GM23248 (cell line): Measurements from ENCODE around the gene MBIP. TPM values are rescaled to one million over a fixed set of nuclear protein-coding genes. Genes with fewer than 3 reads are reported as not detected.
A peak's percentile ranks its signal among the peaks of the same experiment; 100 is the strongest.

Experiments
- DNase-seq: peaks from one replicate; pipeline ENCODE4 v3.0.0-alpha.2; 2015
- H2AFZ ChIP-seq: fragments of 200-600 bp; sonication (generic); 2 replicates; pipeline ENCODE4 v1.6.1; 2016; ENCODE audit warnings: antibody characterized with exemption
- H3F3A ChIP-seq: fragments of 200-600 bp; sonication (generic); 2 replicates; pipeline ENCODE4 v1.6.1; 2016; ENCODE audit warnings: mild to moderate bottlenecking, antibody characterized with exemption, mixed run types; ENCODE audit not compliant: insufficient read depth
- H3K27ac ChIP-seq: fragments of 200-600 bp; sonication (generic); 2 replicates; pipeline ENCODE4 v1.5.1; 2016; ENCODE audit warnings: mild to moderate bottlenecking
- H3K27me3 ChIP-seq: fragments of 200-600 bp; sonication (generic); replicated peaks from 2 replicates; pipeline ENCODE4 v1.6.1; 2016; ENCODE audit warnings: mild to moderate bottlenecking; ENCODE audit not compliant: insufficient read depth
- H3K36me3 ChIP-seq: fragments of 200-600 bp; sonication (generic); 2 replicates; pipeline ENCODE4 v1.6.1; 2016; ENCODE audit warnings: low read depth, mild to moderate bottlenecking
- H3K4me1 ChIP-seq: fragments of 200-600 bp; sonication (generic); 2 replicates; pipeline ENCODE4 v1.6.1; 2016; ENCODE audit warnings: mild to moderate bottlenecking; ENCODE audit not compliant: insufficient read depth
- H3K4me2 ChIP-seq: fragments of 200-600 bp; sonication (generic); one replicate; pipeline ENCODE4 v1.6.1; 2016; ENCODE audit warnings: mild to moderate bottlenecking; ENCODE audit not compliant: unreplicated experiment
- H3K4me3 ChIP-seq: fragments of 200-600 bp; sonication (generic); 2 replicates; pipeline ENCODE4 v1.5.1; 2016; ENCODE audit warnings: mild to moderate bottlenecking
- H3K79me2 ChIP-seq: fragments of 200-600 bp; sonication (generic); 2 replicates; pipeline ENCODE4 v1.6.1; 2016; ENCODE audit warnings: mild to moderate bottlenecking; ENCODE audit not compliant: insufficient read depth
- H3K9ac ChIP-seq: fragments of 200-600 bp; sonication (generic); 2 replicates; pipeline ENCODE4 v1.6.1; 2016; ENCODE audit warnings: mild to moderate bottlenecking
- H3K9me2 ChIP-seq: fragments of 200-600 bp; sonication (generic); 2 replicates; pipeline ENCODE4 v1.6.1; 2016; ENCODE audit warnings: mixed run types, mild to moderate bottlenecking, moderate library complexity; ENCODE audit not compliant: insufficient read depth
- H3K9me3 ChIP-seq: fragments of 200-600 bp; sonication (generic); one replicate; pipeline ENCODE4 v1.6.1; 2017; ENCODE audit warnings: low read depth
- H4K20me1 ChIP-seq: fragments of 200-600 bp; sonication (generic); 2 replicates; pipeline ENCODE4 v1.6.0; 2016; ENCODE audit not compliant: insufficient read depth
- EZH2 ChIP-seq: fragments of 200-600 bp; sonication (generic); IDR thresholded peaks from 2 replicates; pipeline ENCODE4 v1.6.1; 2018; ENCODE audit warnings: antibody characterized with exemption, mild to moderate bottlenecking; ENCODE audit not compliant: insufficient read depth, poor library complexity, severe bottlenecking
- EZH2phosphoT487 ChIP-seq: fragments of 200-600 bp; sonication (generic); IDR thresholded peaks from 2 replicates; pipeline ENCODE4 v1.6.1; 2018; ENCODE audit warnings: antibody characterized with exemption, moderate library complexity, mild to moderate bottlenecking, low read depth; ENCODE audit not compliant: insufficient read depth
- WGBS, 2 experiments: methylation state at CpG; one replicate each; pipeline ENCODE4 v1.1.6; 2015 to 2017; ENCODE audit warnings: low lambda C conversion rate in 2 of 2, low coverage in 1 of 2; ENCODE audit errors: missing lambda C conversion rate in 2 of 2; 5-methylcytosine and 5-hydroxymethylcytosine counted together
- in situ Hi-C: fragments of 300-500 bp; cut with MboI; formaldehyde crosslinking; loops from 2 replicates; pipeline ENCODE4 v1.15.0; 2020
- polyA plus RNA-seq: library from polyadenylated mRNA; unstranded; fragments of >200 nt; fragmentation: Nextera tagmentation; extraction: Ambion mirVana; gene quantifications from 2 replicates; pipeline ENCODE4 v1.2.1, GENCODE V29; 2016
- total RNA-seq: library from RNA; depleted of rRNA; stranded (reverse); fragments of >200 nt; shearing (Covaris generic); gene quantifications from 2 replicates; pipeline ENCODE4 v1.2.3, GENCODE V29; 2014

MBIP gene
- total and polyA plus RNA-seq, 2 experiments from 2014 or later, result 9.0 to 28.1 TPM

GRCh38 chr14:36324897-36325296 lies 4.5 kb upstream of the MBIP start:
- H3K4me2 ChIP-seq, result no peak overlapping the region
- H3K4me3 ChIP-seq, result no peak overlapping the region
- H3K9ac ChIP-seq, result no peak overlapping the region
- H3K27ac ChIP-seq, result no peak overlapping the region
- H3K36me3 ChIP-seq, result no peaks in the 10 kb centered on the region
- in situ Hi-C loops, result no loop called here
- H3K27me3 ChIP-seq, result no peaks in the 10 kb centered on the region; the same call in 1 of the 2 replicates
- no peaks in the 10 kb centered on the region for H3K9me2 ChIP-seq
- TF ChIP-seq EZH2, result no peak
- TF ChIP-seq EZH2phosphoT487, result no peak
- H4K20me1 ChIP-seq, result no peaks in the 10 kb centered on the region
- DNase-seq, result no peak
- H3K79me2 ChIP-seq, result peaks cover 5% of the 10 kb centered on the region
- H2AFZ ChIP-seq, result no peak overlapping the region
- no peaks in the 10 kb centered on the region for H3K4me1 ChIP-seq
- WGBS, 2 experiments, result 42 to 49% methylated on average over 3 of the region's 3 CpGs
- H3F3A ChIP-seq, result peaks cover 3% of the 10 kb centered on the region
- H3K9me3 ChIP-seq, result no peaks in the 10 kb centered on the region

- Histone ChIP-seq H3K36me3 (no peaks in the 10 kb centered on the region), H3K27me3 (no peaks in the 10 kb centered on the region; the same call in 1 of the 2 replicates), H2AFZ (peak overlapping the region; percentile 100), H3K79me2 (peaks cover 44% of the 10 kb centered on the region), H3K27ac (peak overlapping the region; percentile 90; the same call in 1 of the 2 replicates), H3K9ac (peak overlapping the region; percentile 99), H4K20me1 (no peaks in the 10 kb centered on the region), H3K9me3 (no peaks in the 10 kb centered on the region), H3K4me1 (peaks cover 24% of the 10 kb centered on the region), H3K4me2 (peak overlapping the region; percentile 98), H3K4me3 (peak overlapping the region; percentile 99), H3F3A (peaks cover 11% of the 10 kb centered on the region), H3K9me2 (no peaks in the 10 kb centered on the region)
- DNase-seq, result no peak
- TF ChIP-seq EZH2phosphoT487 (no peak), EZH2 (no peak)
- in situ Hi-C loops, result no loop called here
- 68 to 71% methylated on average over 8 of the region's 8 CpGs for WGBS, 2 experiments
These were observed 502 bp upstream of the MBIP start for GRCh38 chr14:36320897-36321381.

GRCh38 chr14:36319899-36320199 lies 588 bp downstream of the MBIP start:
- Histone ChIP-seq H3K9me3 (no peaks in the 10 kb centered on the region), H3F3A (peaks cover 11% of the 10 kb centered on the region), H3K79me2 (peaks cover 55% of the 10 kb centered on the region), H3K36me3 (no peaks in the 10 kb centered on the region), H4K20me1 (no peaks in the 10 kb centered on the region), H3K9ac (peak overlapping the region; percentile 99), H3K4me3 (peak overlapping the region; percentile 99), H3K4me2 (peak overlapping the region; percentile 98), H3K9me2 (no peaks in the 10 kb centered on the region), H3K4me1 (peaks cover 24% of the 10 kb centered on the region), H3K27ac (peak overlapping the region; percentile 90), H3K27me3 (no peaks in the 10 kb centered on the region; the same call in 1 of the 2 replicates), H2AFZ (peak overlapping the region; percentile 100)
- in situ Hi-C loops, result no loop called here
- TF ChIP-seq EZH2 (no peak), EZH2phosphoT487 (no peak)
- WGBS, 2 experiments, result 2% methylated on average over 9 of the region's 9 CpGs
- no peak for DNase-seq

- Histone ChIP-seq H4K20me1 (no peaks in the 10 kb centered on the region), H3K9me2 (no peaks in the 10 kb centered on the region), H3K9ac (no peak overlapping the region), H3K79me2 (peaks cover 77% of the 10 kb centered on the region), H3K36me3 (peaks cover 7% of the 10 kb centered on the region; the same call in 1 of the 2 replicates), H3K9me3 (no peaks in the 10 kb centered on the region), H3K4me1 (peaks cover 24% of the 10 kb centered on the region), H2AFZ (no peak overlapping the region), H3K27ac (no peak overlapping the region), H3K4me3 (no peak overlapping the region), H3K4me2 (no peak overlapping the region), H3F3A (peaks cover 11% of the 10 kb centered on the region), H3K27me3 (no peaks in the 10 kb centered on the region; the same call in 1 of the 2 replicates)
- TF ChIP-seq EZH2phosphoT487 (no peak), EZH2 (no peak)
- WGBS, 2 experiments, result 64 to 69% methylated on average over 2 of the region's 2 CpGs
- peak; percentile 35 for DNase-seq
- in situ Hi-C loops, result no loop called here
These were observed 2.8 kb downstream of the MBIP start for GRCh38 chr14:36317650-36318049.

- H3K9me2 ChIP-seq, result no peaks in the 10 kb centered on the region
- DNase-seq, result no peak
These were observed 4.3 kb downstream of the MBIP start for GRCh38 chr14:36316131-36316530.

More at GRCh38 chr14:36316131-36316530, 4.3 kb downstream of the MBIP start:
- Histone ChIP-seq H4K20me1 (no peaks in the 10 kb centered on the region), H2AFZ (no peak overlapping the region), H3K9ac (no peak overlapping the region), H3K27me3 (no peaks in the 10 kb centered on the region), H3K27ac (no peak overlapping the region), H3F3A (peaks cover 11% of the 10 kb centered on the region), H3K4me3 (no peak overlapping the region), H3K9me3 (no peaks in the 10 kb centered on the region), H3K79me2 (peaks cover 83% of the 10 kb centered on the region), H3K4me2 (no peak overlapping the region), H3K36me3 (peaks cover 13% of the 10 kb centered on the region), H3K4me1 (peaks cover 24% of the 10 kb centered on the region)
- TF ChIP-seq EZH2 (no peak), EZH2phosphoT487 (no peak)
- in situ Hi-C loops, result no loop called here
- 96 to 100% methylated on average over 1 of the region's 1 CpG for WGBS, 2 experiments
